ENCODE data around the gene RBMS2.
"Not testable (repeated sequence)": the region's sequence is repeated elsewhere in the genome, so short reads cannot be mapped to it uniquely, and the experiment has no call there.

The RBMS2 gene

GRCh38 chr12:56521590-56522371 lies at the start of gene RBMS2:
Gene RBMS2, plus strand, starts transcription at chr12:56521820. Its CDS starts 204 bp downstream, at chr12:56522024.
- no peak for DNase-seq

- no peak for DNase-seq
Measured at GRCh38 chr12:56474389-56474788, 47.2 kb upstream of the RBMS2 start.

GRCh38 chr12:56476143-56476542 lies 45.5 kb upstream of the RBMS2 start:
- DNase-seq: no peak

GRCh38 chr12:56476972-56477432 lies 44.6 kb upstream of the RBMS2 start:
- DNase-seq: no peak

- no peak for DNase-seq
Measured at GRCh38 chr12:56477521-56478225, 43.9 kb upstream of the RBMS2 start.

GRCh38 chr12:56479625-56480024 lies 42.0 kb upstream of the RBMS2 start:
- no peak for DNase-seq

- no peak for DNase-seq
Measured at GRCh38 chr12:56484566-56484965, 37.1 kb upstream of the RBMS2 start.

- DNase-seq: no peak
Measured at GRCh38 chr12:56486694-56487093, 34.9 kb upstream of the RBMS2 start.

GRCh38 chr12:56487448-56488040 lies 34.1 kb upstream of the RBMS2 start:
- no peak for DNase-seq

GRCh38 chr12:56488041-56488955 lies 33.3 kb upstream of the RBMS2 start, which contains the start of gene GLS2:
Gene GLS2, minus strand, starts transcription at chr12:56488161. Its CDS starts 43 bp downstream, at chr12:56488118.
- peak; percentile 70 for DNase-seq

GRCh38 chr12:56490360-56490759 lies 31.3 kb upstream of the RBMS2 start:
- no peak for DNase-seq

GRCh38 chr12:56493409-56494105 lies 28.1 kb upstream of the RBMS2 start:
- not testable (repeated sequence) for DNase-seq

GRCh38 chr12:56494106-56494415 lies 27.6 kb upstream of the RBMS2 start:
- DNase-seq: not testable (repeated sequence)

GRCh38 chr12:56494481-56494880 lies 27.1 kb upstream of the RBMS2 start:
- not testable (repeated sequence) for DNase-seq

GRCh38 chr12:56496704-56497103 lies 24.9 kb upstream of the RBMS2 start:
- not testable (repeated sequence) for DNase-seq

- not testable (repeated sequence) for DNase-seq
Measured at GRCh38 chr12:56498126-56498902, 23.3 kb upstream of the RBMS2 start.

- not testable (repeated sequence) for DNase-seq
Measured at GRCh38 chr12:56499452-56499851, 22.2 kb upstream of the RBMS2 start.

GRCh38 chr12:56499879-56500278 lies 21.7 kb upstream of the RBMS2 start:
- DNase-seq: not testable (repeated sequence)

- DNase-seq: no peak
Measured at GRCh38 chr12:56510786-56511185, 10.8 kb upstream of the RBMS2 start.

GRCh38 chr12:56514014-56514318 lies 7.7 kb upstream of the RBMS2 start:
- not testable (repeated sequence) for DNase-seq

GRCh38 chr12:56517854-56518253 lies 3.8 kb upstream of the RBMS2 start:
- no peak for DNase-seq

Data from 8988T (cell line).